HG03066 (cell line): ENCODE measurements around the gene C1orf94.

Experiments
- ATAC-seq: cut with Tn5 transposase; IDR thresholded peaks from one replicate; pipeline ENCODE4 v1.9.1; 2021; ENCODE audit warnings: low read depth; ENCODE audit not compliant: unreplicated experiment

Gene C1orf94

GRCh38 chr1:34250342-34250741 lies 73.6 kb downstream of the C1orf94 start:
- no peak for ATAC-seq

GRCh38 chr1:34262023-34262853 lies 85.5 kb downstream of the C1orf94 start:
- ATAC-seq: no peak

- ATAC-seq: no peak
Observed at GRCh38 chr1:34262921-34263320, 86.2 kb downstream of the C1orf94 start.

GRCh38 chr1:34263406-34263805 lies 86.7 kb downstream of the C1orf94 start:
- ATAC-seq: no peak

GRCh38 chr1:34265396-34265795 lies 88.7 kb downstream of the C1orf94 start:
- no peak for ATAC-seq

GRCh38 chr1:34266127-34266951 lies 89.6 kb downstream of the C1orf94 start:
- ATAC-seq: no peak

GRCh38 chr1:34267326-34267725 lies 90.6 kb downstream of the C1orf94 start:
- no peak for ATAC-seq

GRCh38 chr1:34268311-34268954 lies 91.7 kb downstream of the C1orf94 start:
- ATAC-seq: no peak
